ENCODE measurements around the gene FGF14.

DNA sequence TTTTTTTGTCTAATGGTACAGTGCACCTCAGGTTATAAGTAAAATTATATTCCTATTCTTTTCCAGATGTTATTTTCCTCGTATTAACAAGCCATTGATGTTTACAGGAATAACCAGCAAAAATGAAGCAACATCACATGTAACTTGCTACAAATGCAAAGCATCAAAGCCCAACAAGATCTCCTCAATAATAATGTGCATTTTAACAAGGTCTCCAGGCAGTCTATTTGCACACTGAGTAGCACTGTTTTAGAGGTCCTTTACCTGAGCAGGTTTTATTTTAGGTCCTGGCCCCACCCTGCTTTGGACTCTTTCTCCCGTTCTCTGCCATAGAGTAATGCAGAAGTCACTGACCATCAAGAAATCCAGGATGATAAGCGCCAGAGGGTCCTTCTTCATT lies 298.4 kb downstream of the FGF14 start:
- TF ChIP-seq, protein P1, sequence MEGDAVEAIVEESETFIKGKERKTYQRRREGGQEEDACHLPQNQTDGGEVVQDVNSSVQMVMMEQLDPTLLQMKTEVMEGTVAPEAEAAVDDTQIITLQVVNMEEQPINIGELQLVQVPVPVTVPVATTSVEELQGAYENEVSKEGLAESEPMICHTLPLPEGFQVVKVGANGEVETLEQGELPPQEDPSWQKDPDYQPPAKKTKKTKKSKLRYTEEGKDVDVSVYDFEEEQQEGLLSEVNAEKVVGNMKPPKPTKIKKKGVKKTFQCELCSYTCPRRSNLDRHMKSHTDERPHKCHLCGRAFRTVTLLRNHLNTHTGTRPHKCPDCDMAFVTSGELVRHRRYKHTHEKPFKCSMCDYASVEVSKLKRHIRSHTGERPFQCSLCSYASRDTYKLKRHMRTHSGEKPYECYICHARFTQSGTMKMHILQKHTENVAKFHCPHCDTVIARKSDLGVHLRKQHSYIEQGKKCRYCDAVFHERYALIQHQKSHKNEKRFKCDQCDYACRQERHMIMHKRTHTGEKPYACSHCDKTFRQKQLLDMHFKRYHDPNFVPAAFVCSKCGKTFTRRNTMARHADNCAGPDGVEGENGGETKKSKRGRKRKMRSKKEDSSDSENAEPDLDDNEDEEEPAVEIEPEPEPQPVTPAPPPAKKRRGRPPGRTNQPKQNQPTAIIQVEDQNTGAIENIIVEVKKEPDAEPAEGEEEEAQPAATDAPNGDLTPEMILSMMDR (IDR thresholded peaks at IDR 0.05), result no peak
- TF ChIP-seq POLR2A (IDR thresholded peaks at IDR 0.05) (no peak), EP300 (IDR thresholded peaks at IDR 0.05) (no peak)
